HL-60/S4 treated with phorbol 12-myristate 13-acetate at 8.2 ng/mL for 4 days and 3 days (cell line): ENCODE measurements around the gene PIK3C2A.

Experiments
- in situ Hi-C: fragments of 300-500 bp; cut with MboI; formaldehyde crosslinking; loops from 2 replicates; pipeline ENCODE4 v1.15.0; 2022; ENCODE audit warnings: low sequenced_read_pairs

Gene PIK3C2A, protein sequence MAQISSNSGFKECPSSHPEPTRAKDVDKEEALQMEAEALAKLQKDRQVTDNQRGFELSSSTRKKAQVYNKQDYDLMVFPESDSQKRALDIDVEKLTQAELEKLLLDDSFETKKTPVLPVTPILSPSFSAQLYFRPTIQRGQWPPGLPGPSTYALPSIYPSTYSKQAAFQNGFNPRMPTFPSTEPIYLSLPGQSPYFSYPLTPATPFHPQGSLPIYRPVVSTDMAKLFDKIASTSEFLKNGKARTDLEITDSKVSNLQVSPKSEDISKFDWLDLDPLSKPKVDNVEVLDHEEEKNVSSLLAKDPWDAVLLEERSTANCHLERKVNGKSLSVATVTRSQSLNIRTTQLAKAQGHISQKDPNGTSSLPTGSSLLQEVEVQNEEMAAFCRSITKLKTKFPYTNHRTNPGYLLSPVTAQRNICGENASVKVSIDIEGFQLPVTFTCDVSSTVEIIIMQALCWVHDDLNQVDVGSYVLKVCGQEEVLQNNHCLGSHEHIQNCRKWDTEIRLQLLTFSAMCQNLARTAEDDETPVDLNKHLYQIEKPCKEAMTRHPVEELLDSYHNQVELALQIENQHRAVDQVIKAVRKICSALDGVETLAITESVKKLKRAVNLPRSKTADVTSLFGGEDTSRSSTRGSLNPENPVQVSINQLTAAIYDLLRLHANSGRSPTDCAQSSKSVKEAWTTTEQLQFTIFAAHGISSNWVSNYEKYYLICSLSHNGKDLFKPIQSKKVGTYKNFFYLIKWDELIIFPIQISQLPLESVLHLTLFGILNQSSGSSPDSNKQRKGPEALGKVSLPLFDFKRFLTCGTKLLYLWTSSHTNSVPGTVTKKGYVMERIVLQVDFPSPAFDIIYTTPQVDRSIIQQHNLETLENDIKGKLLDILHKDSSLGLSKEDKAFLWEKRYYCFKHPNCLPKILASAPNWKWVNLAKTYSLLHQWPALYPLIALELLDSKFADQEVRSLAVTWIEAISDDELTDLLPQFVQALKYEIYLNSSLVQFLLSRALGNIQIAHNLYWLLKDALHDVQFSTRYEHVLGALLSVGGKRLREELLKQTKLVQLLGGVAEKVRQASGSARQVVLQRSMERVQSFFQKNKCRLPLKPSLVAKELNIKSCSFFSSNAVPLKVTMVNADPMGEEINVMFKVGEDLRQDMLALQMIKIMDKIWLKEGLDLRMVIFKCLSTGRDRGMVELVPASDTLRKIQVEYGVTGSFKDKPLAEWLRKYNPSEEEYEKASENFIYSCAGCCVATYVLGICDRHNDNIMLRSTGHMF (N-terminal part only)

DNA sequence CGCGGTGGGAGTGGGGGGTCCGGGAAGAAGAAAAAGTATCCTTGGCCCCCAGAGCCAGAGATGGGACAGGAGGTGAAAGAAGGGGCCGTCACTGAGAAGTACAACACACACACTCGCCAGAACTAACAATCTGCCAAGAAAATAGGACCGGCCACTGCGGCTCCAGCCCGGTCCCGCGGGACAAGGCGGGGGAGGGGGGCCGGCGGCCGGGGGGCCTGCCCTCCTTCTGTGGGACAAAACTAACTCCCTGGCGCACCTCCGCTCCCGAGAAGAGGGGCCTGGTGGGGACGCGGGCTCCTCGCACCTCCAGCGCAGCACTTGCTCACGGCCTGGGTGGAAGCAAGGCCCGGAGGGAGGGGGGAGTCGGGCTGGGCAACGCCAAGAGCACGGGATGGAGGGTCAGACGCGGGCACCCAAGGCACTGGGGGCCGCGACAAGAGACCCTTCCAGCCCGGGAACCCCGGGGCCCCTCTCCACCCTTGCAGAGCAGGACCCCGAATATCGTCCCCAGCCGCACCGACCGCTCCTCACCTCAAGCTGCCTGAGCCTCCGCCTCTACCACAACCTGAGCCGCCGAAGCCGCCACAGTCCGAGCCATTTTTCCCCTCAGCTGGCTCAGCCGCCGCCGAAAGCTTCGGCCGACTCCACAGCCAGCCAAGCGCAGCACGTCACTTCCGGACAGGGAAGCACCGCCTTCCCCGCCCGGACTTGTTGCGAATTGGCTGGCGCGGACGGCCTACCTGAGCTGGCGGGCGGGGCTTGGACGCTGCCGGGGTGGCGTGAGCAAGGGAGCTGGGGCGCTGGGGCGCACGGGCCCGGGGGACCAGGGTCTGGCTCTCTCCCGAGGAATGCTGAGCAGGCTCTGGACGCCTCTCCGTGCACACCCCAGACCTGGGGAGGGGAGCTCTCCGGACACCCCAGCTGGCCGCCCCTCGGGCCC lies at the start of gene PIK3C2A:
Gene PIK3C2A (minus strand): TSS at position 670 of the 940 bp plus-strand sequence. CDS start 38,245 bp downstream, outside the sequence.
- in situ Hi-C loops, result no loop called here

DNA sequence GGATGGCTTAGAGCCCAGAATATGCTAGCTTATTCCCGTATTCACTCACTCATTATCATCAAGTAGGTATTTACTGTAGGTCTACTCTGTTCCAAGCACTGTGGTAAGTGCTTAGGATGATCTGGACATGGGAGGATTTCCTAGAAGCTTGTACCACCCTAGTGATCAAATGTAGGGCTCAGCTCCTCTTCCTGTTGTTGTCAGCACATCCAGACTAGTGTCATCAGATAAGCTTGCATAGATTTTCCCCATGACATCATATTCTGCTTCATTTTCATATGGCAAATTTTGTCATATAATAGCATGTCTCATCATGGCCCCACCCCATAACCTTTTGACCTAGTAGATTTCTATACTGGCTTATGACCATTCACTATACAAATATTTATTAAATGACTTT lies 49.4 kb upstream of the PIK3C2A start:
- in situ Hi-C loops, result no loop called here

DNA sequence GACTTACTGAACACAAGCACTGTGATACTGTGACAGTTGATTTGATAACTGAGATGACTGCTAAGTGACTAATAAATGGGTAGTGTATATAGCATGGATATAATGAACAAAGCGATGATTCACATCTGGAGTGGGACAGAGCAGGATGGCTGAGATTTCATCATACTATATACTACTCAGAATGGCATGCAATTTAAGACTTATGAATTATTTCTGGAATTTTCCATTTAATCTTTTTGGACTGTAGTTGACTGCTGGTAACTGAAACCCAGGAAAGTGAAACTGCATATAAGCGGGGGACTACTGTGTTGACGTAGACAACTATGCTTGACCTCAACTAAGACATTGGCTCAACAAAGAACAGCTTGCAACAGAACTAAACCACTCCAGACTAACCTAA lies 48.7 kb upstream of the PIK3C2A start:
- in situ Hi-C loops, result no loop called here

DNA sequence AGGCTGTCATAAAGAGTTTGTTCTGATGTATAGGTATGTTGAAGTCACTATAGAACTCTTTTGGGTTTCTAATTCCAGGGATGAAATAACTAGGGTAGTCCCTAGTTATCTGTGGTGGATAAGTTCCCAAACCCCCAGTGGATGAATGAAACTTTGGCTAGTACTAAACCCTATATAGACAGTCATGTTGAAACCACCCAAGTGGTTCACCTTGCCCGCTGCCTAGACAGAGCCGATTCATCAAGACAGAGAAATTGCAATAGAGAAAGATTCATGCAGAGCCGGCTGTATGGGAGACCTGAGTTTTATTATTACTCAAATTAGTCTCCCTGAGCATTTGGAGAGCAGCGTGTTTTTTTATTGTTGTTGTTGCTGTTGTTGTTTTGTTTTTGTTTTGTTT lies 44.9 kb upstream of the PIK3C2A start:
- in situ Hi-C loops, result no loop called here

DNA sequence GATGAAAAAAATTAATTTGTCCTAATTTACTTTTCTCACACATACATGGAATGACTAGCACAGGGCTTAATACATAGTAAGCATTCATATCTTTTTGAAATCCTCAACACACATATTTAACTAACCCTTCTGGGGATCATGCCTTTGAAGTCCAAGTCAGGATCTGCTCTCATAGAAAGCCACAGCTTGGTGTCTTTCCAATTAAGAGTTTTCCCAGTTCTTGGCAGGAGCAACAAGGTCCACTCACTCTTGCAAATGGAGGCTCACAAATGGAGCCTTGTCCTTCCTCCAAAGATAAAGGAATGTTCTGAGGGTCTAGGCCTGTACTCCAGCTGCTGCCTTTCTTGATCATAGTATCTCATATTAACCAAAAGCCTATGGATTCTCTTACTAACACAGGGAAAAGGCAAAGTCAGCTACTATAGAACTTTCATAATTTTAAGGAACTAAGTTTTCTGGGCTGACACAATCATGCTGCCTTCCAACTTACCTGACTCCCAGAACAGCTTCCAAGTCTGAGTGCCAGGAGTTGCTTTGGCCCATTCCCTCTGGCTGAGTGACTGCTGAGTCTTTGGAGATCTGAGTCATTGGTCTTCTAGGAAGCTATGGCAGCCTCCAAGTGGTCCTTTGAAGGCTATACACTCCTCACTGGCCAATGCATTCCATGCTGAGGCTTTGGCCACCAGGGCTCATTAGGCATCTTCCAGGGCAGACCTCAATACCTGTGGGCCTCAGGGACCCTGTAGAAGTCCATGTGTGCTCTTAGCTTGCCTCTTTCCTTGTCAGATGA lies 43.0 kb upstream of the PIK3C2A start:
- in situ Hi-C loops, result no loop called here

DNA sequence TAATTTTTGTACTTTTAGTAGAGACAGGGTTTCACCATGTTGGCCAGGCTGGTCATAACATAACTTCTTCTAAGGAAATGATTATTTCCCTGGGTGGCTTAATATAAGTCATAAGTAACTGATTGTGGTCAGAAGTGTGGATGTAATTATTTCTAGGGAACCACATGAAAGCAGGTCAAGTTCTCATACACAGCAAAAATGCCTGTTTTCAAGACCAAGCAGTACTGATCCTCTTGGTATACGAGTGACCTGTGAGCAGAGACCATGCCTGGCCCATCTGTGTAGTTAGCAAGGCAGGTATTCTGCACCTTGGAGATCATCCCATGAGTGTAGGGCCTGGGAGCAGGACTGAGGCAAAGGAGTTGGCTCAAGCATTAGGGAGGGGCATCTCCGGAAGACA lies 36.3 kb upstream of the PIK3C2A start:
- in situ Hi-C loops, result loop anchor here (25.0 kb wide), 1 partner anchor 268 kb away; no protein-coding TSS in a partner anchor

DNA sequence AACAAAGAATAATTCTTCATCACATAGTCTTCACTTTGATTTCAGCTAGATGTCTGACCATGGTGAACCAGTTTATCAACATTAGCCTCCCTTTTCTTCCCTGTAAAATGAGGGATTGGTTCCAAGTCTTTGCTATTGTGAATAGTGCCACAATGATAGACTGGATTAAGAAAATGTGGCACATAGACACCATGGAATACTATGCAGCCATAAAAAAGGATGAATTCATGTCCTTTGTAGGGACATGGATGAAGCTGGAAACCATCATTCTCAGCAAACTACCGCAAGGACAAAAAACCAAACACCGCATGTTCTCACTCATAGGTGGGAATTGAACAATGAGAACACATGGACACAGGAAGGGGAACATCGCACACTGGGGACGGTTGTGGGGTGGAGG lies 35.2 kb upstream of the PIK3C2A start:
- in situ Hi-C loops, result loop anchor here (25.0 kb wide), 1 partner anchor 269 kb away; no protein-coding TSS in a partner anchor

DNA sequence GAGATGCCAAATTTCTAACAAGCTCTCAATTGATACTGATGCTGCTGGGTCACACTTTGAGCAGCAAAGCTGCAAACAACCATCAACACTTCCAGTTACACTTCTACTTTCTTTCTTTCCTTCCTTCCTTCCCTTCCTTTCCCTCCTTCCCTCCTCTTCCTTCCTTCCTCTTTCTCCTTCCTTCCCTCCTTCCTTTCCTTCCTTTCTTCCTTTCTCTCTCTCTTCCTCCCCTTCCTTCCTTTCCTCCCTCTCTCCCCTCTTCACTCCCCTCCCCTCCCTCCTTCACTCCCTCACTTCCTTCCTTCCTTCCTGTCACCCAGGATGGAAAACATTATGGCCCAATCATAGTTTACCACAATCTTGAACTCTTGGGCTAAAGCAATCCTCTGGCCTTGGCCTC lies 33.0 kb upstream of the PIK3C2A start:
- in situ Hi-C loops, result loop anchor here (25.0 kb wide), 1 partner anchor 272 kb away; no protein-coding TSS in a partner anchor

DNA sequence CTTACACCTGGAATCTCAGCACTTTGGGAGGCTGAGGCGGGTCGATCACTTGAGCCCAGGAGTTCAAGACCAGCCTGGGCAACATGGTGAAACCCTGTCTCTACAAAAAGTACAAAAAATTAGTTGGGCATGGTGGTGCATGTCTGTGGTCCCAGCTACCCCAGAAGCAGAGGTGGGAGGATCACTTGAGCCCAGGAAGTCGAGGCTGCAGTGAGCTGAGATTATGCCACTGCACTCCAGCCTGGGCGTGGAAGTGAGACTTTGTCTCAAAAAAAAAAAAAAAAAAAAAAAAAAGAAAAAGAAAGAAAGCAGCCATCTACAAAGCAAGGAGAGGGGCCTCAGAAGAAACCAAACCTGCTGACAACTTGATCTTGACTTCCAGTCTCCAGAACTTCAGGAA lies 32.1 kb upstream of the PIK3C2A start:
- in situ Hi-C loops, result loop anchor here (25.0 kb wide), 1 partner anchor 272 kb away; no protein-coding TSS in a partner anchor

DNA sequence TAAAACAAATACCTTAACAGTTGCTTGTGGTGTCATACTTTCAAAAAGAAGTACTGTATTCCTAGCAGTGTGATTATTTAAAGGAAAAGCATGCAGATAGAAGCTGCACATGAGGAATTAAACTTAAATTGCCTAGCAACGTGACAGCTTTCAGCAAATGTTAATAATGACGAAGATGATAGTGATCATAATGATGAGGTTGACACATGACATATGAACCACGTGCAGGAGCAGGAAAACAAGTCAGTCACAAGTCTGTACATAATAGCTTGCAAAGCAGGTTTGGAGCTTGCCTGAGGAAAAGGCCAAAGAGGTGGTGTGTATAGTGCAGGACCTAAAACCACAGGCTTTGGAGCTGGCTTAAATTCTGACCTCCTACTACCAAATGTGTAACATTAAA lies 30.6 kb upstream of the PIK3C2A start:
- in situ Hi-C loops, result loop anchor here (25.0 kb wide), 1 partner anchor 274 kb away; no protein-coding TSS in a partner anchor

DNA sequence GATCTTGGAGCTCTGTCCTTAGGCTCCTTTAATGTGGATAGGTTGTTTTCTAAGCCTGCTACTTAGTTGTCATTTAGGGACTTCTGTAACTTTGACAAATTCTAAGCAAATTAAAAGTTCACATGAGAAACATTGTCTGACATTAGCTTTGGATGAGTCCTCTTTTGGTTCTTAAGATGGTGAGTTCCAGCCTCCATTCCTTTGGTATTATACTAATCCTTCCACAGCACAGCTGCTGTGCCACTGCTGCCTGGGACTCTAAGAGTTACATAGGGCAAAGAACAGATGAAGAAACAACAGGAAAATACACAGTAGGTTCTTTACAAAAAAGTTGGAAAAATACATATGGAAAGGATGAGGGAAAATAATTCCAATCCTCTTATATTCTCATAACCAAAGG lies 25.3 kb upstream of the PIK3C2A start:
- in situ Hi-C loops, result loop anchor here (25.0 kb wide), 1 partner anchor 279 kb away; no protein-coding TSS in a partner anchor

DNA sequence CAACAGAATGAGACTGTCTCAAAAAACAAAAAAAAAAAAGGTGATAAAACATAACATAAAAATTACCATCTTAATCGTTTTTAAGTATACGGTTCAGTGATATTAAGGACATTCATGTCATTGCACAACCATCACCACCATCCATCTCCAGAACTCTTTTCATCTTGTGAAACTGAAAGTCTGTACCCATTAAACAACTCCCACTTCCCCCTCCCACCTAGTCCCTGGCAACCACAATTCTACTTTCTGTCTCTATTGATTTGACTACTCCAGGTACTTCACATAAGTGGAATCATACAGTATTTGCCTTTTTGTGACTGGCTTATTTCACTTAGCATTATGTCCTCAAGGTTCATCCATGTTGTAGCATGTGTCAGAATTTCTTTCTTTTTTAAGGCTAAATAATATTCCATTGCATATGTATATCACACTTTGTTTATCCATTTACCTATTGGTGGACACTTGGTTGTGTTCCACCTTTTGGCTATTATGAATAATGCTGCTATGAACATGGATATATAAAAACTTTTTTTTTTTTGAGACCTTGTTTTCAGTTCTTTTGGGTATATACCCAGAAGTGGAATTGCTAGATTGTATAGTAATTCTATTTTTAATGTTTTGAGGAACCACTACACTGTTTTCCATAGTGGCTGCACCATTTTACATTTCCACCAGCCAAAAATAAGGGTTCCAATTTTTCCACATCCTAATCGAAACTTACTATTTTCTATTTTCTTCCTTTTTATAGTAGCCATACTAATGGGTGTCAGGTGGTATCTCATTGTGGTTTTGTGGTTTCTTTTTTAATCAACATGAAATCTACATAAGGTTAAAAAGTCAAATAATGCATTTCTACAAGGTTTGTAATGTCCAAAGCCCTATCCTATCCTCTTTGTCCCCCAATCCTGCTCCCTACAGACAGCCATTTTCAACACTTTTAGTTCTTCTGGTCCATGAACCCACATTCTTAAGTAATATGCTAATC lies 23.4 kb upstream of the PIK3C2A start:
- in situ Hi-C loops, result loop anchor here (25.0 kb wide), 1 partner anchor 281 kb away; no protein-coding TSS in a partner anchor

DNA sequence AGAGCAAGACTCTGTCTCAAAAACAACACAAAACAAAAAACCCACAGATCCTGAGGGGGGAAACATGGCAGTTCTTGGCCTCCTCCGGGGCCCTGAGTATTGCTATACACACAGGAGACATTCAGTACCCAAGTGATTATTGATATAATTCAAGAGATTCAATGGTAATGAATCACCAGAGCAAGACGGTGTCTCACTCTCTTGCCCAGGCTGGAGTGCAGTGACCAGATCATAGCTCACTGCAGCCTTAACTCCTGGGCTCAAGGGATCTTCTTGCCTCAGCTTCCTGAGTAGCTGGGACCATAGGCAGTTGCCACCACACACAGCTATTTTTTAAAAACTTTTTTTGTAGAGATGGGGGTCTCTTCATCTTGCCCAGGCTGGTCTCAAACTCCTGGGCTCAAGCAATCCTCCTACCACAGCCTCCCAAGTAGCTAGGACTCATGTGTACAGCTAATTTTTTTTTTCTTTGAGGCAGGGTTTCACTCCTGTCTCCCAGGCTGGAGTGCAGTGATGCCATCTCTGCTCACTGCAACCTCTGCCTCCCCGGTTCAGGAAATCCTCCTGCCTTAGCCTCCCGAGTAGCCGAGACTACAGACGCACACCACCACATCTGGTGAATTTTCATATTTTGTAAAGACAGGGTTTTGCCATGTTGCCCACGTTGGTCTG lies 21.8 kb upstream of the PIK3C2A start:
- in situ Hi-C loops, result loop anchor here (25.0 kb wide), 1 partner anchor 283 kb away; no protein-coding TSS in a partner anchor

DNA sequence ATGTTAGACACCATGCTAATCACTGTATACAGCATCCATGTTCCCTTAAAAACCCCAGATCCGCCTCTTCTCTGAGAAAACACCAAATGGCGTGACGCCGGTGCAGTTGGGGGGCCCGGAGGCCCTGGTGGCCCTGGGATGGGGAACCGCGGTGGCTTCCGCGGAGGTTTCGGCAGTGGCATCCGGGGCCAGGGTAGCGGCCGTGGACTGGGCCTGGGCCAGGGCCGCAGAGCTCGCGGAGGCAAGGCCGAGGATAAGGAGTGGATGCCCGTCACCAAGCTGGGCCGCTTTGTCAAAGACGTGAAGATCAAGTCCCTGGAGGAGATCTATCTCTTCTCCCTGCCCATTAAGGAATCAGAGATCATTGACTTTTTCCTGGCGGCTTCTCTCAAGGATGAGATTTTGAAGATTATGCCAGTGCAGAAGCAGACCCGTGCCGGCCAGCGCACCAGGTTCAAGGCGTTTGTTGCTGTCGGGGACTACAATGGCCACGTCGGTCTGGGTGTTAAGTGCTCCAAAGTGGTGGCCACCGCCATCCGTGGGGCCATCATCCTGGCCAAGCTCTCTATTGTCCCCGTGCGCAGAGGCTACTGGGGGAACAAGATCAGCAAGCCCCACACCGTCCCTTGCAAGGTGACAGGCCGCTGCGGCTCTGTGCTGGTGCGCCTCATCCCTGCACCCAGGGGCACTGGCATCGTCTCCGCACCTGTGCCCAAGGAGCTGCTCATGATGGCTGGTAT lies 20.6 kb upstream of the PIK3C2A start:
- in situ Hi-C loops, result loop anchor here (25.0 kb wide), 1 partner anchor 284 kb away; no protein-coding TSS in a partner anchor

DNA sequence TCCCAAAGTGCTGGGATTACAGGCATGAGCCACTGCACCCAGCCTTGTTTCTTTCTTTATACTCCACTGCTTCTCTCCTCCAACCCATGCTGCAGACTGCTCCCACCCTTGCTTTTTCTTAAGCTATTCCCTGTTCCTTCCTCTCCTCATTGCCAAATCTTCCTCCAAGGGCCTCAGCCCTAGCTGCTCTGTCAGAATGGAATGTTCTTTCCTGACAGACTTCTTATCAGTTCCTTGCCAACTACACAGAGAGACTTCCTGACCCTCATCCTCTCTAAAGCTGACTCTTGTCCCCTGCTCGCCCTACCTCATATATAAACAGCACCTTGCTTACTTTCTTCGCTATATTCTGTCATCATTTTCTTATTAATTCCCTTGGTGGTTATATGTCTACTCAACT lies 16.9 kb upstream of the PIK3C2A start:
- in situ Hi-C loops, result loop anchor here (25.0 kb wide), 1 partner anchor 288 kb away; no protein-coding TSS in a partner anchor

DNA sequence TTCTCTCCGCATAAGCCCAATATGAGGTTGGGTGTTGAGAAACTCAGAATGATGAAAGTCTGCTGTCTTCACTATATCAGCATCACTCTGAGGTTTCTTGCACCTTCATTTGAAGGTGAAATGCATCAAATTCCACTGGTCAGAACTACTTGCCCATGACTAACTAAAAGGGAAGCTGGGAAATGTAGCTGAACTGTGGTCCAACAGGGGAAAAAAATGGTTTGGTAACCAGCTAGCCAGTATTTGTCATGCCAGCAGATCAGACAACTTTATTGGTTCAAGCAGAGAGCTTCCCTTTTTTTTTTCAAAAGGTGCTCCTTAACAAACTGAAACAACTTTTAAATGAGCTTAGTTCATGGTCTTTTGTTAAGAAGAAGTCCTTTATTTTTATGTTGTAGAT lies 14.2 kb upstream of the PIK3C2A start:
- in situ Hi-C loops, result no loop called here
